ENCODE measurements around the gene NAALAD2. TPM values are rescaled to one million over a fixed set of nuclear protein-coding genes. Genes with fewer than 3 reads are reported as not detected.
A peak's percentile ranks its signal among the peaks of the same experiment; 100 is the strongest.
"Not testable (repeated sequence)": the region's sequence is repeated elsewhere in the genome, so short reads cannot be mapped to it uniquely, and the experiment has no call there.

Gene NAALAD2
- total RNA-seq, 3 donors from 2014 or later = 0.73 to 1.2 (median 0.92) TPM

DNA sequence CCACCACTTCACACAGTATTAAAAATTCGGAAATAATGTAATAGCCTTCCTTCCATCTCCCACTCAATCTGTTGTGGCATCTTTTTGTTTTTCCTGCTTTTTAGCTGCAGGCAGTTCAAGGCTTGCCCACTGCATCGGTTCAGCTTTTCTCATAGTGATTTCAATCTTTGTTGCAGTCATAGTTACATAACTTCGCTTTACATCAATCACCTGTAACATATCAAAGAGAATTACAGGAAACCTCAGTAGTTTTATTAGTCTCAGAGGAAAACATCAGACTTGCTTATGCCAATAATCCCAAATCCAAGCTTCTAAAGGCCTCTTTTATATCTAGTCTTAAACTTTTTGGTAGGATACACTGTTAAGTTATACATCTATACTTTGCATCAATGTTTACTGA lies 67.9 kb downstream of the NAALAD2 start:
- no peak for DNase-seq
- Histone ChIP-seq H3K9me3 (no peaks in the 10 kb centered on the region), H3K4me3 (no peak overlapping the region), H3K36me3 (ENCODE audit: low read depth) (no peaks in the 10 kb centered on the region), H3K4me1 (ENCODE audit: low read depth) (no peaks in the 10 kb centered on the region)
- TF ChIP-seq, protein P1, sequence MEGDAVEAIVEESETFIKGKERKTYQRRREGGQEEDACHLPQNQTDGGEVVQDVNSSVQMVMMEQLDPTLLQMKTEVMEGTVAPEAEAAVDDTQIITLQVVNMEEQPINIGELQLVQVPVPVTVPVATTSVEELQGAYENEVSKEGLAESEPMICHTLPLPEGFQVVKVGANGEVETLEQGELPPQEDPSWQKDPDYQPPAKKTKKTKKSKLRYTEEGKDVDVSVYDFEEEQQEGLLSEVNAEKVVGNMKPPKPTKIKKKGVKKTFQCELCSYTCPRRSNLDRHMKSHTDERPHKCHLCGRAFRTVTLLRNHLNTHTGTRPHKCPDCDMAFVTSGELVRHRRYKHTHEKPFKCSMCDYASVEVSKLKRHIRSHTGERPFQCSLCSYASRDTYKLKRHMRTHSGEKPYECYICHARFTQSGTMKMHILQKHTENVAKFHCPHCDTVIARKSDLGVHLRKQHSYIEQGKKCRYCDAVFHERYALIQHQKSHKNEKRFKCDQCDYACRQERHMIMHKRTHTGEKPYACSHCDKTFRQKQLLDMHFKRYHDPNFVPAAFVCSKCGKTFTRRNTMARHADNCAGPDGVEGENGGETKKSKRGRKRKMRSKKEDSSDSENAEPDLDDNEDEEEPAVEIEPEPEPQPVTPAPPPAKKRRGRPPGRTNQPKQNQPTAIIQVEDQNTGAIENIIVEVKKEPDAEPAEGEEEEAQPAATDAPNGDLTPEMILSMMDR (IDR thresholded peaks at IDR 0.05) = no peak
- intact Hi-C loops (cut with DNase I, micrococcal nuclease) = no loop called here
- no peak for ATAC-seq

DNA sequence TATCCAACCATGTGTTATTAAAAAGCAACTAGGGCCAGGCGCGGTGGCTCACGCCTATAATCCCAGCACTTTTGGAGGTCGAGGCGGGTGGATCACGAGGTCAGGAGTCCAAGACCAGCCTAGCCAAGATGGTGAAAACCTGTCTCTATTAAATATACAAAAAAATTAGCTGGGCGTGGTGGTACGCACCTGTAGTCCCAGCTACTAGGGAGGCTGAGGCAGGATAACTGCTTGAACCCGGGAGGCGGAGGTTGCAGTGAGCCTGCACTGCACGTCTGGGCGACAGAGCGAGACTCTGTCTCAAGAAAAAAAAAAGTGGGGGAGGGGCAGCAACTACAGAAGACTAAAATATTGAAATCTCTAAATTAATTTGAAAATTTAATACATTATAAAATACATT lies 69.9 kb downstream of the NAALAD2 start:
- TF ChIP-seq, protein P1 (IDR thresholded peaks at IDR 0.05) = no peak
- intact Hi-C loops (cut with DNase I, micrococcal nuclease) = no loop called here
- ATAC-seq = no peak
- Histone ChIP-seq H3K9me3 (no peaks in the 10 kb centered on the region), H3K4me1 (ENCODE audit: low read depth) (no peaks in the 10 kb centered on the region), H3K36me3 (ENCODE audit: low read depth) (no peaks in the 10 kb centered on the region), H3K4me3 (no peak overlapping the region)
- DNase-seq = no peak

DNA sequence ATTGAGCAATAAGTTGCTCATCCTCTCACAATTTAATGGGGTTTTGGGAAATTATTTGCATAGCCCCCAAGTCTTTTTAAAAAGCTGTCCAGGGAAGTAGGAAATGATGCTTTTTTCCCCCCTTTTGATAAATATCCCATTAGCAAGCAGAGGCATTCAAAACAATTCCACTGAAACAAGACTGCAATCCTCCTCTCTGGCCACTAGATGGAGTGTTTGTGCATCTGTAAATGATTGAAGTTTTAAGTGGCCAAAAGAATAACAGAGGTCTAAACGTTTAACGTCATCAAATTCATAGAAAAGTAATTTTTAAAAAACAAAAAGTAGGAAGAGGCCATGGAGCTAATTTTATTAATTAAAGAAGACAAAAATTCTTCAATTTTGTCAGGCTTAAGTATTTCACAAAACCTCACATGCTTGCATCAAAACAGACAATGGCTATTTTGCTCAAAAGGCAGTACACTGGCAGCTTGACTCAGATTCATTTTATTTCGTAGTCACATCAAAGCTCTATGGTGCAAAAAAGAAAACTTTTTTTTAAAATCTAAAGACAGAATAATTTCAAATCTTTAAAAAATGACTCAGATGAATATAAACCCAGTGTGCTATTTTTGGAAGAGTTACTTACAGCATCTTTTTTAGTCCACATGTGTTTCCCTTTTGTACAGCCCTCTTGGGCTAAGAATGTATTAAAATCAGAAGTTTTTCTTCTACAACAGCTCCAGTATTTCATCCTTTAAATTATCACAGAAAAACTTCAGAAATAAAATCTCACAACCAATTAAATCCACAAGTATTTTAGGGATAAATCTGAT lies 70.6 kb downstream of the NAALAD2 start:
- Histone ChIP-seq H3K4me1 (ENCODE audit: low read depth) (no peaks in the 10 kb centered on the region), H3K36me3 (ENCODE audit: low read depth) (no peaks in the 10 kb centered on the region), H3K4me3 (no peak overlapping the region), H3K9me3 (no peaks in the 10 kb centered on the region)
- intact Hi-C loops (cut with DNase I, micrococcal nuclease) = no loop called here
- ATAC-seq (peak; percentile 75), DNase-seq (peak in 1 of 3 donors; percentile 14)
- TF ChIP-seq, protein P1 (IDR thresholded peaks at IDR 0.05) = peak; percentile 87

DNA sequence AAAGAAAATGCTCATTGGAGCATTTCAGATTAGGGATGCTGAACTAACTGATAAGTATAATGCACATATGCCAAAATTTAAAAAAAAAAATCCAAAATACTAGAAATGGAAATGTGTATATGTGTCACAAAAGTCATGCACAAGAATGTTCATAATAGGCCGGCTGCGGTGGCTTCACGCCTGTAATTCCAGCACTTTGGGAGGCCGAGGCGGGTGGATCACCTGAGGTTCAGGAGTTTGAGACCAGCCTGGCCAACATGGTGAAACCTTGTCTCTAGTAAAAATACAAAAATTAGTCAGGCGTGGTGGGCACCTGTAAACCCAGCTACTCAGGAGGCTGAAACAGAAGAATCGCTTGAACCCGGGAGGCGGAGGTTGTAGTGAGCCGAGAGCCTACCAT lies 73.5 kb downstream of the NAALAD2 start:
- ATAC-seq = not testable (repeated sequence)

DNA sequence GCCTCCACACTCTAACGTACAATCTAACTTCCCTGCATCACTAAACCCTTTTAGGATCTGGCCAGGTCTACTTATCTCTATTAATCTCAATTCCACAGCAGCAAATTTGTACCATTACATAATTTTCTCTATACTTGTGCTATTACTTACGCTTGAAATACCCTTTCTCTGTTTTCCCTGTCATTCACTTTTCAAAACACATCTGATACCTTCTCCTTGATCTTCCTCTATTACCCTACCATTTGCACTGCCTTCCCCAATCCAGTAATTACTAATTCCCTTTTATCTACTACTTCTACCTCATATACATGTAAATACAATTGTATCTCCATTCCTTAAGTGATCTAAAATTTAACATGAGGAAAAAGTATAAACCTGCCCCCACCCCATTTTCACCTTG lies 74.4 kb downstream of the NAALAD2 start:
- Histone ChIP-seq H3K4me3 (no peak overlapping the region), H3K36me3 (ENCODE audit: low read depth) (no peaks in the 10 kb centered on the region), H3K9me3 (no peaks in the 10 kb centered on the region), H3K4me1 (ENCODE audit: low read depth) (no peaks in the 10 kb centered on the region)
- DNase-seq (no peak), ATAC-seq (no peak)
- intact Hi-C loops (cut with DNase I, micrococcal nuclease) = no loop called here
- TF ChIP-seq, protein P1 (IDR thresholded peaks at IDR 0.05) = no peak

More for the DNA sequence above, 73.5 kb downstream of the NAALAD2 start:
- H3K36me3 ChIP-seq (ENCODE audit: low read depth); H3K4me1 ChIP-seq (ENCODE audit: low read depth); intact Hi-C loops (cut with DNase I, micrococcal nuclease); H3K4me3 ChIP-seq; H3K9me3 ChIP-seq; DNase-seq: not testable (repeated sequence)

DNA sequence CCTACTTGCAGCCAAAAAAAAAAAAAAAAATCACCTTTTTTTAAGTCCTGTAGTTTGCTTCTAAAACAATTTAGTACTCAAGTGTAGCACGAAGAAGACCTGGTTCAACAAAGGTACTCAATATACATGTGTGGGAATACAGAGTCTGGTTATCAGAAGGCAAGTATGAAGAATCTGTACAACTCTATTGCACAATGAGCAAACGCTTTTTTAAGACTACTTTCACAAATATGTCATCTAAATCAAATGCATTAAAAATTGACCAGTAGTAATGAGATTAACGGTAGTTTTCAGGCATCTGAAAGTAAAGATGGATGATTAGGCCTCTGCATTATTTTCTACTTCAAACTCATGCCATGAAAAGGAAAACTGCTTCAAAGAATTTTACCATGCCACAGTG lies 78.9 kb downstream of the NAALAD2 start:
- DNase-seq (no peak), ATAC-seq (no peak)
- TF ChIP-seq, protein P1 (IDR thresholded peaks at IDR 0.05) = no peak
- Histone ChIP-seq H3K4me3 (no peak overlapping the region), H3K4me1 (ENCODE audit: low read depth) (no peaks in the 10 kb centered on the region), H3K9me3 (no peaks in the 10 kb centered on the region), H3K36me3 (ENCODE audit: low read depth) (no peaks in the 10 kb centered on the region)
- intact Hi-C loops (cut with DNase I, micrococcal nuclease) = no loop called here
